A549 treated with GW870086 at 1 μM for 4 hours (cell line): ENCODE data around the gene FKBP11. TPM values are rescaled to one million over a fixed set of nuclear protein-coding genes. Genes with fewer than 3 reads are reported as not detected.

ENCODE experiments used
- total RNA-seq: library from RNA; stranded (reverse); fragments of 200-300 nt; extraction: Qiagen RNA extraction; gene quantifications from 5 replicates; pipeline ENCODE4 v1.2.3, GENCODE V29; 2022; ENCODE audit warnings: low read depth

FKBP11 gene
- 49.5 to 64.1 TPM (median 58.9 TPM) in 5 replicates for total RNA-seq

GRCh38 chr12:48925304-48926011, at the start of gene FKBP11:
FKBP11 (minus strand) TSS chr12:48925492; CDS start chr12:48925428, 64 bp downstream.

GRCh38 chr12:48957141-48958048, 32.1 kb upstream of the FKBP11 start, which contains the start of gene ARF3:
ARF3 (minus strand) TSS chr12:48957487; CDS start chr12:48941095, 16,392 bp downstream.

Other genes with a start within 250 kb of the FKBP11 start
- 36.2 to 49.6 TPM (median 38.7 TPM) in 5 replicates for gene KANSL2, start 243.3 kb downstream of the FKBP11 start, total RNA-seq
- gene CCNT1, start 208.8 kb downstream of the FKBP11 start, total RNA-seq, result 11.5 to 14.8 TPM (median 14.1 TPM) in 5 replicates
- 9.0 to 15.8 TPM (median 13.2 TPM) in 5 replicates for gene ADCY6, start 136.4 kb downstream of the FKBP11 start, total RNA-seq
- 30.6 to 48.3 TPM (median 34.2 TPM) in 5 replicates for gene CACNB3, start 107.0 kb downstream of the FKBP11 start, total RNA-seq
- 71.7 to 79.1 TPM (median 78.2 TPM) in 5 replicates for gene DDX23, start 73.3 kb downstream of the FKBP11 start, total RNA-seq
- gene RND1, start 59.6 kb downstream of the FKBP11 start, total RNA-seq, result 4.3 to 9.8 TPM (median 8.0 TPM) in 5 replicates
- gene ARF3, start 32.0 kb upstream of the FKBP11 start, total RNA-seq, result 103 to 164 TPM (median 149 TPM) in 5 replicates
- gene WNT10B, start 46.2 kb upstream of the FKBP11 start, total RNA-seq, result 1.5 to 2.5 TPM (median 2.1 TPM) in 5 replicates
- gene WNT1, start 52.8 kb upstream of the FKBP11 start, total RNA-seq, result 0.24 TPM in 1 of 5 replicates, not detected in the others
- gene DDN, start 73.9 kb upstream of the FKBP11 start, total RNA-seq, result 0.48 to 0.78 TPM (median 0.74 TPM) in 5 replicates
- 38.1 to 44.3 TPM (median 40.4 TPM) in 5 replicates for gene PRKAG1, start 93.3 kb upstream of the FKBP11 start, total RNA-seq
- gene KMT2D, start 135.3 kb upstream of the FKBP11 start, total RNA-seq, result 29.9 to 39.0 TPM (median 36.8 TPM) in 5 replicates
- gene RHEBL1, start 144.5 kb upstream of the FKBP11 start, total RNA-seq, result 3.4 to 4.9 TPM (median 4.2 TPM) in 5 replicates
- 0.03 TPM in 1 of 5 replicates, not detected in the others for gene DHH, start 169.3 kb upstream of the FKBP11 start, total RNA-seq
- 11.9 to 19.3 TPM (median 15.0 TPM) in 5 replicates for gene LMBR1L, start 185.4 kb upstream of the FKBP11 start, total RNA-seq
- 2,278 to 2,452 TPM (median 2,334 TPM) in 5 replicates for gene TUBA1B, start 205.9 kb upstream of the FKBP11 start, total RNA-seq